Glutamatergic neuron (in vitro differentiated cells): ENCODE data around the gene MAPK1IP1L. TPM values are rescaled to one million over a fixed set of nuclear protein-coding genes. Genes with fewer than 3 reads are reported as not detected.

Experiments used
- DNase-seq: peaks from one replicate; pipeline ENCODE4 v3.0.0; 2022
- H3K27ac Mint-ChIP-seq: one replicate; pipeline ENCODE4 v1.8.0; 2020; ENCODE audit warnings: mild to moderate bottlenecking, mixed read lengths, inconsistent platforms; ENCODE audit not compliant: unreplicated experiment
- H3K27me3 Mint-ChIP-seq: one replicate; pipeline ENCODE4 v1.8.0; 2020; ENCODE audit warnings: mild to moderate bottlenecking, moderate library complexity, mixed read lengths, inconsistent platforms; ENCODE audit not compliant: unreplicated experiment
- H3K36me3 Mint-ChIP-seq: one replicate; pipeline ENCODE4 v1.8.0; 2020; ENCODE audit warnings: mild to moderate bottlenecking, mixed read lengths, inconsistent platforms; ENCODE audit not compliant: unreplicated experiment
- H3K4me1 Mint-ChIP-seq: one replicate; pipeline ENCODE4 v1.8.0; 2020; ENCODE audit warnings: mild to moderate bottlenecking, low read depth, mixed read lengths, inconsistent platforms; ENCODE audit not compliant: unreplicated experiment
- H3K4me3 Mint-ChIP-seq: one replicate; pipeline ENCODE4 v1.8.0; 2020; ENCODE audit warnings: mild to moderate bottlenecking, mixed read lengths, inconsistent platforms; ENCODE audit not compliant: unreplicated experiment
- H3K9me3 Mint-ChIP-seq: one replicate; pipeline ENCODE4 v1.8.0; 2020; ENCODE audit warnings: mild to moderate bottlenecking, moderate library complexity, mixed read lengths, inconsistent platforms; ENCODE audit not compliant: unreplicated experiment
- total RNA-seq: library from RNA; stranded (reverse); fragmentation: NEBNext Ultra II Directional; extraction: Animal tissue kit (Norgen Biotek cat#: 25700); gene quantifications from one replicate; pipeline ENCODE4 v1.2.1, GENCODE V29; 2021; ENCODE audit not compliant: unreplicated experiment
- TF ChIP-seq, protein P1 (sequence below): fragments of 200-600 bp; sonication (generic); IDR thresholded peaks from one replicate; pipeline ENCODE4 v1.5.0; 2021; ENCODE audit not compliant: partially characterized antibody, unreplicated experiment

MAPK1IP1L gene
- total RNA-seq, 1 donor from 2014 or later = 97.9 TPM

DNA sequence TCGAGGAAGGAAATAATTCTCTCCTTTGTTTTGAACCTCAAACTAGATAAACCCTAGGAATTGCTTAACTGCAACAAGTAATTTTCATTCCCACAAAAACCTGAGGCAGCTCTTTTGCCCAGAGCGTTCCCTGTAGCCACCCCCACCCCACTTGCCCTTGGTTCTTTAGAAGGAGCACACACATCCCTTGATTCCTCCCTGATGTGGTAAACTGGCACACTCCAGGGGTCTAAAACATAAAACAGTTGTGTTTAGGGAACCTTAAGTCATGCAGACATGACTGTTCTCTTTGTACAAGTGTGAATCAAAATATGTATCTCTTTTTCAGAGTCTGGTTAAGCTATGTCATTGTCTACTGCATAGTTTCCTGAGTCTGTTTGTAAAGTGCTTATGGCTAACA, 14.0 kb downstream of the MAPK1IP1L start:
- DNase-seq = no peak
- Mint-ChIP-seq H3K36me3 (no peaks in the 10 kb centered on the region), H3K4me3 (no peak overlapping the region), H3K9me3 (no peaks in the 10 kb centered on the region), H3K27me3 (no peaks in the 10 kb centered on the region), H3K4me1 (no peaks in the 10 kb centered on the region), H3K27ac (no peak overlapping the region)
- TF ChIP-seq, protein P1, sequence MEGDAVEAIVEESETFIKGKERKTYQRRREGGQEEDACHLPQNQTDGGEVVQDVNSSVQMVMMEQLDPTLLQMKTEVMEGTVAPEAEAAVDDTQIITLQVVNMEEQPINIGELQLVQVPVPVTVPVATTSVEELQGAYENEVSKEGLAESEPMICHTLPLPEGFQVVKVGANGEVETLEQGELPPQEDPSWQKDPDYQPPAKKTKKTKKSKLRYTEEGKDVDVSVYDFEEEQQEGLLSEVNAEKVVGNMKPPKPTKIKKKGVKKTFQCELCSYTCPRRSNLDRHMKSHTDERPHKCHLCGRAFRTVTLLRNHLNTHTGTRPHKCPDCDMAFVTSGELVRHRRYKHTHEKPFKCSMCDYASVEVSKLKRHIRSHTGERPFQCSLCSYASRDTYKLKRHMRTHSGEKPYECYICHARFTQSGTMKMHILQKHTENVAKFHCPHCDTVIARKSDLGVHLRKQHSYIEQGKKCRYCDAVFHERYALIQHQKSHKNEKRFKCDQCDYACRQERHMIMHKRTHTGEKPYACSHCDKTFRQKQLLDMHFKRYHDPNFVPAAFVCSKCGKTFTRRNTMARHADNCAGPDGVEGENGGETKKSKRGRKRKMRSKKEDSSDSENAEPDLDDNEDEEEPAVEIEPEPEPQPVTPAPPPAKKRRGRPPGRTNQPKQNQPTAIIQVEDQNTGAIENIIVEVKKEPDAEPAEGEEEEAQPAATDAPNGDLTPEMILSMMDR = no peak

DNA sequence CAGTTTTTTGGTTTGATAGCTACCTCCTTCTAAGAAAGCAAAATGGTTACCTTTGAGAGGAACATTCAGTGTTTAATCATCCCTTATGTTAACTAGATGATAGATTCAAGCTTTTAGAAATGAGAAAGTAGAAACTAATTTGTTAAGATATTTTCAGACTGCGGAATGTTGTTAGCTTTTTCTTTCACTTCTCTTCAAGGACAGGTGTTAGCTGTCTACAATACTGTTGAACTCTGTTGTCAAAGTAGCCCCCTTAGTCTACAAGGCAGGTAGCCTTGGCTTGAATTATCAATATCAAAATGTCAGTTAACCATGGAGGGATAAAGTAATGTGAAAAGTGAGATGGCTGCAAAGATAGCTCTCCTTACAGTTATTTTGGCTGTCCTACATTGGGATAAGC, 14.8 kb downstream of the MAPK1IP1L start:
- no peak for DNase-seq
- Mint-ChIP-seq H3K27me3 (no peaks in the 10 kb centered on the region), H3K4me1 (no peaks in the 10 kb centered on the region), H3K9me3 (no peaks in the 10 kb centered on the region), H3K27ac (no peak overlapping the region), H3K4me3 (no peak overlapping the region), H3K36me3 (no peaks in the 10 kb centered on the region)
- TF ChIP-seq, protein P1 = no peak

DNA sequence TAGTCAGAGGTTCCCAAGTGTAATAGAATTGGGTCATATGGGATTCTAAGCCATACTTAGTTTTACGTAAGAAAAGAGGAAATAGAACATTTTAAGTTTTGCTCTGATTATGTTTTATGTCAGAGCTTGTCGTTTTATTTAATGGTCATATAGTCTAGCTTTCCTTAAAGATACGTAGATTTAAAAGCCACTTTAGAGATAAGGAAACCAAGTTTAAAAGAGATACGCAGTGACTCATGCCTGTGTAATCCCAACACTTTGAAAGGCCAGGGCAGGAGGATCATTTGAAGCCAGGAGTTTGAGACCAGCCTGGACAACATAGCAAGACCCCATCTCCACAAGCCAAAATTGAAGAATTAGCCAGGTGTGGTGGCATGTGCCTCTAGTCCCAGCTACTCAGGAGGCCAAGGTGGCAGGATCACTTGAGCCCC, 19.5 kb downstream of the MAPK1IP1L start:
- TF ChIP-seq, protein P1 = no peak
- no peak overlapping the region for H3K27ac Mint-ChIP-seq
- H3K4me1 Mint-ChIP-seq = peaks cover 5% of the 10 kb centered on the region
- no peak for DNase-seq
- no peaks in the 10 kb centered on the region for H3K27me3 Mint-ChIP-seq
- no peak overlapping the region for H3K4me3 Mint-ChIP-seq
- peaks cover 1% of the 10 kb centered on the region for H3K9me3 Mint-ChIP-seq
- H3K36me3 Mint-ChIP-seq = no peaks in the 10 kb centered on the region

DNA sequence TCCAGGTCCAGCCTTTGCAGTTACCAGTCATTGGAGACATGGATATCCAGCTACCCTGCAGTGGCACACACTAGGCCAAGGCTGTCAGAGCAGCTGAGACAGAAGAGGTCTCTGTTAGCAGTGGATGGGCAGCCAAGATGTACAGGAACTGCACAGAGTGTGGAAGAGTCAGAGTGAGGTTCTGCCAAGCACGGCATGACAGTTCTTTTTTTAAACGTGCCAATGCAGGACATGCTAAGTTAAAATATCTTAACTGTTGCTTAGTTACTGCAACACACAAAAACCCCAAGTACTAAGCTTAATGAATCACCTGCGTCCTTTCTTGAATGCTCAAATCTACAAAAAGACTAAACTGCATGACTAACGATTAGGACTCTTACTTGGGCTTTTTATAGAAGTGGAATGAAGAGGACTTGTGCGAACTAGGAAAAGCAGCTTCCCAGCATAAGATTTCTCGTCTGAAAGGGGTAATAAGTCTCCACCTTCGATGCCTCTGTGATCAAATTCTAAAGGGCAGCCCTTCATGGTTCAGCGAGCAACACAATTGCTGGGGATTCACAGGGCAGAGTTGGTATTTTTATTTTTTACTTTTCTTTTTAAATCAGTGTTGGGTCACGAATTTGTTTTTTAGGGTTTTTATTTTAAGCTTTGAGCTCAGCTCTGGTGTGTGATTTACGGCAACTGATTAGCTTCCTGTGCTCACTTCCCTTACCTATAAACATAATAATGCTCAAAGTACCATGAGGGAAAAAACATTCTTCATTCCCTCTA, 20.6 kb downstream of the MAPK1IP1L start:
- Mint-ChIP-seq H3K9me3 (peaks cover 1% of the 10 kb centered on the region), H3K4me3 (no peak overlapping the region), H3K27ac (no peak overlapping the region), H3K27me3 (no peaks in the 10 kb centered on the region), H3K36me3 (no peaks in the 10 kb centered on the region), H3K4me1 (peaks cover 5% of the 10 kb centered on the region)
- no peak for DNase-seq
- TF ChIP-seq, protein P1 = no peak

DNA sequence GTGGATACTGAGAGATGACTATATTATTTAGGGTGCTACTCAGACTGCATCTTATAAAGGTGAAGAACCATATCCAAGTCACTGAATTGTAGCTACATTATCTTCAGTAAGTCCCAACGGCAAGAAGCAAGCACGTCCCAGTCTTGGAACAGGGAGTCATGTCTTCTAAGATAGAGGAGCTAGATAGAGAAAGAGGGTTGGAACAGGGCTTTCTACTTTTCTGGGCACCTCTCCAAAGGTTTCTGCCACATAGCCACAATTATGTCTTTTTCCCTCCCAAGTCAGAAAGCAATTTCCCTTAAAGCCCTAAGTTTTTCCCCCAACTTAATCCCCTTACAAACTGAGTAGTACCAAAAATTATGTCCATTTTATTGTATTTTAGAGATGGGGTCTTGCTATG, 22.4 kb downstream of the MAPK1IP1L start:
- peaks cover 1% of the 10 kb centered on the region for H3K9me3 Mint-ChIP-seq

More for the DNA sequence above, 22.4 kb downstream of the MAPK1IP1L start:
- Mint-ChIP-seq H3K4me3 (no peak overlapping the region), H3K27ac (no peak overlapping the region), H3K36me3 (no peaks in the 10 kb centered on the region), H3K27me3 (no peaks in the 10 kb centered on the region), H3K4me1 (peaks cover 5% of the 10 kb centered on the region)
- DNase-seq = no peak
- TF ChIP-seq, protein P1 = no peak
